DMS79 treated with DMSO at 0.1 percent for 48 hours (cell line): Measurements from ENCODE around the gene ADAM23.

Experiments
- DNase-seq: peaks from one replicate; lab custom pipeline; 2025; lab: John Stamatoyannopoulos, UW

Gene ADAM23

GRCh38 chr2:206511283-206511682, 68.0 kb downstream of the ADAM23 start:
- no peak for DNase-seq

- DNase-seq = no peak
These were observed 69.7 kb downstream of the ADAM23 start for GRCh38 chr2:206512999-206513398.

DNA sequence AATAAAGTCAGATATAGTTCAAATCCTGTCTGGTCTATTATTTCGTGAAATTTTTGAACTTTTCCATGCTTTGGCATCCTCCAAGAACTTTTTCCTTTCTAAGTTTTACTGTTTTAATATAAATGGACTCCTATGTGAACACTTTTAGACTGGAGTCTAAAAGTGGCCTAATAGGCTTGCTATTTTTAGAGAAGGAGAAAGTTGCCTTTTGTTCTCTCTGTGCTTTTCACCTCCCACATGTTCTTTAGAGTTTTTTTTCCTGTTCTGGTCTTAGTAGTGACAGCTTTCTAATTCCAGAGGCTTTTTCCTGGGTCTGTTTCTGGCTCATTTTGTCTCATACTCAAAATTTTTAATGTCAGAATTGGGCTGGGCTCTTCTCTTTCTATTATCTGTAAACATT, 72.2 kb downstream of the ADAM23 start:
- DNase-seq = no peak

DNA sequence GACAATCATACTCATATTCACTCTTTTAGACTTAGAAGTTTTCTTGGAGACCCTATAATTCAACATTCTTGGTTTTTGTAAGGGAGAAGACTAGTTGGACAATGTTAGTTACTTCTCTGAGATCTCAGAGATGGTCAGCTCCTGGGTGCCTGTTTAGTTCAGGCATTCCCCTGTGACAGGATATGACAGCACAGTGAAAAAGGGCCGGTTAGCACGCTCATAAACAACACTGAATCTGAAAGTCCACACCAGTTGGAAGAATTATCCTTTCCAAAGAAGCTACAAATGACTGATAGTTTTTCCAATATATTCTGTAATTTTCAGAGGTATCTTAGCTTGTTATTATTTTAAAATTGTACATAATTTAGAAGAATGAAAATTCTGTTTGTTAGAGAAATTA, 75.7 kb downstream of the ADAM23 start:
- DNase-seq = no peak

GRCh38 chr2:206520450-206520849, 77.1 kb downstream of the ADAM23 start:
- DNase-seq = no peak

- DNase-seq = no peak
These were observed 77.8 kb downstream of the ADAM23 start for GRCh38 chr2:206521115-206521514.

- DNase-seq = no peak
These were observed 78.3 kb downstream of the ADAM23 start for GRCh38 chr2:206521612-206522011.

DNA sequence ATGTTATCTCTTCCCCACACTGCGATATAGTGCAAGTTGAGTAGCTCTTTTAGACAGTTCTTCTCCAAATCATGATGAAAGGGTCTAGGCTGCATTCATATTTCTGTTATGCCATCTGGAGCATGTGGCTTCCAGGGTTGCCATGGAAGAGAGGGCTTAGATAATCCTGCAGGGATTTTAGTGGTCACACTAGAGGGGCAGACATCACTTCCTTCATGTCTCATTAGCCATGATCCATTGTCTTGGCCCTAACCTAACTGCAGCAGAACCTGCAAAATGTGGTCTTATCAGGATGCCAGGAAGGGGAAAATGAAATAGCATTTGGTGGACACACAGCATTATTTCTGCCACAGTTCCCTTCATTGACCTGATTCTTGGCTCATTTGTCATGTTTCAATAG, 83.1 kb downstream of the ADAM23 start:
- DNase-seq = no peak

GRCh38 chr2:206527153-206527552, 83.8 kb downstream of the ADAM23 start:
- no peak for DNase-seq

- no peak for DNase-seq
These were observed 87.4 kb downstream of the ADAM23 start for GRCh38 chr2:206530727-206531126.

- no peak for DNase-seq
These were observed 88.7 kb downstream of the ADAM23 start for GRCh38 chr2:206531996-206532543.

- no peak for DNase-seq
These were observed 90.6 kb downstream of the ADAM23 start for GRCh38 chr2:206533977-206534376.

DNA sequence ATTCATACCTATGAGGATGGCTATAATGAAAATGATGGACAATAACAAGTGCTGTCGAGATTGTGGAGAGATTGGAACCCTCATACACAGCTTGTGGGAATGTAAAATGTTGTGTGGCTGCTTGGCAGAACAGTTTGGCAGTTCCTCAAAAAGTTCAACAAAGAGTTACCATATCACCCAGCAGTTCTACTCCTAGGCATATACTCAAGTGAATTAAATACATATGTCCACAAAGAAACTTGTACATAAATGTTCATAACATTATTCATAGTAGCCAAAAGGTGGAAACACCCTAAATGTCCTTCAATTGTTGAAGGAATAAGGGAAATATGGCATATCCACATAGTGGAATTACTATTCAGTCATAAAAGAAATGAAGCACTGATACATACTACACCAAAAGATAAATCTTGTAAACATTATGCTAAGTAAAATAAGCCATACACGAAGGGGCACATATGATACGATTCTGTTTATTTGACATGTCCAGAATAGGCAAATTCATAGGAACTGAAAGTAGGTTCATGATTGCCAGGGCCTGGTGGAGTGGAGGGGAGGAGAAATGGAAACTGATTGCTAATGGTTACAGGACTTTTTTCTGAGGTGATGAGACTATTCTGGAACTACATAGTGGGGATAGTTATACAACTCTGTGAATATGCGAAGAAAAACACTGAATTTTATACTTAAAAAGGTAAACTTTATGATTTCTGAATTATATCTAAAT, 92.1 kb downstream of the ADAM23 start:
- DNase-seq = no peak

- DNase-seq = no peak
These were observed 97.4 kb downstream of the ADAM23 start for GRCh38 chr2:206540757-206541156.

- no peak for DNase-seq
These were observed 99.7 kb downstream of the ADAM23 start for GRCh38 chr2:206543073-206543472.

DNA sequence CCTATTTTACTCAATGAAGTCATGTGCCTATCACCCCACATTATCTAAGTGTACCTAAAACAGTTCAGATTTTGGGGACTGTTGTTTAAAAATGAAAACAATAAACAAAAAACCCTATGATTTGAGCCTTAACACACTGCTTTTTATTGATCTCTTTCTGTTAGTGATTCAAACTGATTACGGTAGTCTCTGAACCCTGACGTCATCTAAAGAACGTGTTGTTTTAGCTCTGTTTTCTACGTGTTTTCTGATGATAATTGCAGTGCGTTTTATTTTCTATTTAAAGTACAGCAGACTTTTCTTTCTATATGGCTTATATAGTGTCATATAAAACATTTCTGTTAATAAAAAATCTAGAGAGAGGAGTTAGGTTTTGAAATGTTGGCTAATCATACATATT, 105.1 kb downstream of the ADAM23 start:
- no peak for DNase-seq

DNA sequence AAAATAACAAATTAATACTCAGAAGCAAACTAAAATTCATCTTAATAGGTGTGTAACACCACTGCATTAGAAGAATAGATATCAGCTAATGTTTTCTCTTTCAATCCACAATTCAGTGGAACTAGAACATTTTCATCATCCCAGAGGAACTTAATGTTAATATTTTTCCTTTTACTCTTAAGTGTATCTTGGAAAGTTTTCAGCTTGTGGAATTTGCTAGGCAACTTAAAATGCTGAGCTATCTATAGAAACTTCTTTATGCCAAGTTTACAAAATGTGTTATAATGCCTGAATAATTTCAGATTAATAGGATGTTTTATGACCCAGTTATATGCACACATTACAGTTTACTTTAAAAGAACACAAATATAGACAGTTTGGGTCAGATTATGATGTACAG, 112.4 kb downstream of the ADAM23 start:
- no peak for DNase-seq

- DNase-seq = peak; percentile 47
These were observed 113.1 kb downstream of the ADAM23 start for GRCh38 chr2:206556357-206556949.

DNA sequence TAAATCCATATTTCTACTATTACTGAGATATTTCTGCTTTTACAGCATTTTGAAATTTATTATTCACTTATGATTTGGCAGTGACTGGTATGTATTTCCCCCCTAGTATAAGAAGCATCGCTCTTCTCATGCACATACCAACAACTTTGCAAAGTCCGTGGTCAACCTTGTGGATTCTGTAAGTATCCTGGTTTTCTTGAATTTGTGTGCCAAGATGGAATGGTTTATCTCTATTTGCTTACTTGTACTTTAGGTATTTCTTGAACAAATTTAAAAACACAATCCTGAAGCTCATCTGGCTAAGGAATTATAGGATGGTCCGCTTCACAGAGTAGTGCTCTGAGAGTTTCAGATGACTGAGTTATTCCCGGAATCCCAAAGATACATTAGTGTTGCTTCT, 114.0 kb downstream of the ADAM23 start:
- DNase-seq = no peak

DNA sequence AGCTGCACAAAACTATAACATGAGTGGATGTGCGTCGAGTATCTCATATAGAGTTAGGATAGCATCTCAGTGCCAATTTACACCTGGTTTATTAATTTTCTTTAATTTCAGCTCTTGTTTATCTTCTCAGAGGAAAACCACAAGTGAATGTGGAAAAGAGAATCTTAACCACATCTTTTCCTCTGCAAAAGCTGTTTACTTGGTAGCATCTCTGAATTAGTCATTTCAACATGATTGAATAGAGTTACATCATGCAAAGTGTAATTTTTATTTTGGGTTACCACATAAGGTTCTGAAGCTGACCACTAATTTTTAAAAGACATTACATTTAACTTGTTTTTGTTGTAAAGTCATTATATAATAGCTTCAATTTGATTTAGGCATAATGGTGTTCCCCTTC, 115.2 kb downstream of the ADAM23 start:
- DNase-seq = no peak

DNA sequence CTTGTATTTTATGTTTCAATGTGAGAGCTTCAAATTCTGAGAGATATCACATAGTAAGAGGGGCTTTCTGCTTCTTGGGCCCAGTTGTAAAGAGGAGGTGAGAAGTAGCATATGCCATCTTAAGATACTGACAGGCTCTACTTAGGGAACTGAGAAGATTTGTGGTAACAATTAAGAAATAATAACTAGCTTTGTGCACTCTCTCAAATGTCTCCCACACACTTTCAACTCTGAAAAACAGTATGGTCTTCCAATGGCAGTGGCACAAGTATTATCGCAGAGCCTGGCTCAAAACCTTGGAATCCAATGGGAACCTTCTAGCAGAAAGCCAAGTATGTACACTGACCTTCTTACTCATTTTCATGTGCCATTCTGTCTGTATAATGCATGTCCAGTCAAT, 118.6 kb downstream of the ADAM23 start:
- DNase-seq = no peak

DNA sequence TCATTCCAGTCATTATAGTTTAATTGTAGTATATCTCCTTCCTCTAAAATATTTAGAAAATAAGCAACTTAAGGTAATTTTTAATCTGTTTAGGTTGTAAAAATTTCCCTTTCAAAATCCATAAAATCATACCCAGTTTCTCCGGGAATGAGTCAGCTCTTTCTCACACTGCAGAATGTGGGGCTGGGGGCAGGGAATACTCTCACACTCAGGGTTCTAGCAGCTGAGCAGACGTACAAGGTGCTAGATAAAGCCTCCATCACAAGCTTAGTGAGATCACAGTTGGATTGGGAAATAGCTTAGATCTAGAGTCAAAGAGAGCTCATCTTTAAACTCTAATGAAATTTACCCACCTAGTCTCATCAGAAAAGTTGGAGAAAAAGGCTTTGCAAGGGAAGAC, 119.0 kb downstream of the ADAM23 start:
- no peak for DNase-seq

- DNase-seq = no peak
These were observed 120.0 kb downstream of the ADAM23 start for GRCh38 chr2:206563374-206563773.

DNA sequence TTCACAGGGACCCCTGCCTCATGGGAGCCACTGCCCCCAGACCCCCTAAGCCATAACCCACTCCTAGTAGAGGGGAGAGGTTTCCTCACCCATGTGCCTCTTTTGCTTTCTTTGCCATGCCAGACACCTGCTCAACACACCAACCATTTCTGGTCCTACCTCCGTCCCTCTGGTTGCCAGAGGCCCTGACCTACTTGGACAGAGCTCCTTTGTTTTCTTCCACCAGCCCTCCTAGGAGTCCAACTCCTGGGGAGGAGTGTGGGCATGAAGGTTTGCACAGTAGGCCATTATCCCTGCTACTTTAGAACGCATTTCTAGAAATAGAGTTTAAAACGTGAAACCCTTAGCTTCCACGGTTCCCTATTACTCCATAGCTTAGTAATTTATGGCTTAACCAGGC, 122.3 kb downstream of the ADAM23 start:
- DNase-seq = no peak
